ENCODE results near the gene PTTG1IP2.

DNA sequence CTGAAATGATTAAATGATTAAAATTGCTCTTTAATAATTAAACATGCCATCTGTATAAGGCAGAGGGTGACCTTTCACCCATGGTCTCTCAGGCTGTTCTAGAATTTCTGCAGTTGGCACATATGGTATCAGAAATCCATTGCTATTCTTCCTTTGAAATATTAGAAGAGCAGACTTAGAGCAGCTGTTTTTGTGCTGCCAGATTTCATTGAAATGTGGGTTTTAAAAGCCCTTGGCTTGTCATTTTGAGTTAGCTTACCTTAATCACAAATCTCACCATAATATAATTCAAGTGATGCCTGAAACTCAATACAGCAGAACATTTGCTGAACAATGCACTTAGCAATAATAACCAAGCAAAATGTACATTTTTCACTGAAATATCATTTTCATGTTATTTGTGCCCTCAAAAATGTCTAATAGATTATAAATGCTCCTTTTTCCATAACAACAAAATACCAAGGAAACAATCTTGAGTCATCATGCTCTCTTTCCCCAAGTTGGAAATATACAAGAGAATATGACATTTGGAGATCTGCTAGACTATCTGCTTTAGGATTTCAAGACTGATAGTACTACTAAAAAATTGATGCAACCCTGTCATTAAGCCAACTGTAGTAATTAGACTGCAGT lies 16.1 kb upstream of the PTTG1IP2 start:
- TF ChIP-seq, protein P1, sequence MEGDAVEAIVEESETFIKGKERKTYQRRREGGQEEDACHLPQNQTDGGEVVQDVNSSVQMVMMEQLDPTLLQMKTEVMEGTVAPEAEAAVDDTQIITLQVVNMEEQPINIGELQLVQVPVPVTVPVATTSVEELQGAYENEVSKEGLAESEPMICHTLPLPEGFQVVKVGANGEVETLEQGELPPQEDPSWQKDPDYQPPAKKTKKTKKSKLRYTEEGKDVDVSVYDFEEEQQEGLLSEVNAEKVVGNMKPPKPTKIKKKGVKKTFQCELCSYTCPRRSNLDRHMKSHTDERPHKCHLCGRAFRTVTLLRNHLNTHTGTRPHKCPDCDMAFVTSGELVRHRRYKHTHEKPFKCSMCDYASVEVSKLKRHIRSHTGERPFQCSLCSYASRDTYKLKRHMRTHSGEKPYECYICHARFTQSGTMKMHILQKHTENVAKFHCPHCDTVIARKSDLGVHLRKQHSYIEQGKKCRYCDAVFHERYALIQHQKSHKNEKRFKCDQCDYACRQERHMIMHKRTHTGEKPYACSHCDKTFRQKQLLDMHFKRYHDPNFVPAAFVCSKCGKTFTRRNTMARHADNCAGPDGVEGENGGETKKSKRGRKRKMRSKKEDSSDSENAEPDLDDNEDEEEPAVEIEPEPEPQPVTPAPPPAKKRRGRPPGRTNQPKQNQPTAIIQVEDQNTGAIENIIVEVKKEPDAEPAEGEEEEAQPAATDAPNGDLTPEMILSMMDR (IDR thresholded peaks at IDR 0.05), result no peak
- TF ChIP-seq EZH2 (IDR thresholded peaks at IDR 0.05; ENCODE audit: borderline replicate concordance, insufficient read depth, low read depth, low read length, poor library complexity, severe bottlenecking), result no peak
